GM20431 (cell line): ENCODE results near the gene EPHB2.

Experiments used
- in situ Hi-C: fragments of 300-500 bp; cut with MseI, MboI; formaldehyde crosslinking; loops from one replicate; pipeline ENCODE4 v1.15.0; 2020; ENCODE audit warnings: low sequenced_read_pairs; ENCODE audit not compliant: unreplicated experiment

EPHB2 gene

DNA sequence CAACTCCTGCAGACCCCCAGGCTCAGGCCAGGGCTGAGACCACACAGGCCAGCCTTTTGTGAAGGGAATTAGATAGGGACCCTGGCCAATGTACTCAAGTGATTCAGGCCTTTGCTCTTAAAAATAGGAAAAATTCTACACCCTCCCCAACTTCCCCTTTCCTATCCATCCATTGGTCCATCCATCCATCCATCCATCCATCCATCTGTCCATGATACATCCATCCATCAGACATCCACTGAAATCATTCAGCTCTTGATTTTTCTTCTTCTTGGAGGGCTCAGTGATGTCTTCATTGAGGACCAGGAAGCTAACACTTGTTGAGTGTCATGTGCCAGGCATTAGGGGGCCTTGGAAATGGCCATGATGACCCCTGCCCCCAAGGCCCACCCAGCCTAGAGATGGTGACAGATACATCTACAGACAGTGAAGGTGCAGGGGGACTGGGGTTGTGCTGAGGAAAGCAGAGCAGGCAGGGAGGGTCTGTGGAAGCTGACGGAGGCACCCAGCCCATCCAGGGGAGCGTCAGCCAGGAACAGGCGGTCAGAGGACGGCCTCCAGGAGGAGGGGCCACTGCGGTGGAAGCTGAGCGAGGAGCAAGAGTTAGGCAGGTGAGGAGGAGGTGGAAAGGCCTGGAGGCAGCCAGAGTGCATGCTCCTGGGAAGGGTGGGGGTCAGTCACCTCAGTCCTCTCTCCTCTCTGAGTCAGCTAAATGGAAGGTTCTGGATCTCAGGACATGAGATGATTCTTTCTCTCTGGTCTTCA, 81.9 kb downstream of the EPHB2 start:
- in situ Hi-C loops = no loop called here

DNA sequence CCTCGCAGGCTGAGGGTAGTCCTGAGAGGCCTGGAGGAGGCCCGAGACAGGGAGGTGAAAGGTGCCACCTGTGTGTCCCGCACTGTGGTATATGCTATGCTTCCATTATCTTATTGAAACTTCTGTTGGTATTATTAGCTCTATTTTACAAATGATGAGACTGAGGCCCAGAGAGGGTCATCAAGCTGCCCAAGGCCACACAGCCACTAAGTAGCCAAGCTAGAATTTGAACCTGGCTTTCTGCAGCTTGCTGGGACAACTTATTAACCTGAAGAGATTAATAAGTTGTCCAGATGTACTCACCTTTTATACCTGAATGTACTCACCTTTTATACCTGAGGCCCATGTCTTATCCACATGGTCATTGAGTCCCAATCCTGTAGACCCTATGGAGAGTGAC, 83.0 kb downstream of the EPHB2 start:
- in situ Hi-C loops = no loop called here

DNA sequence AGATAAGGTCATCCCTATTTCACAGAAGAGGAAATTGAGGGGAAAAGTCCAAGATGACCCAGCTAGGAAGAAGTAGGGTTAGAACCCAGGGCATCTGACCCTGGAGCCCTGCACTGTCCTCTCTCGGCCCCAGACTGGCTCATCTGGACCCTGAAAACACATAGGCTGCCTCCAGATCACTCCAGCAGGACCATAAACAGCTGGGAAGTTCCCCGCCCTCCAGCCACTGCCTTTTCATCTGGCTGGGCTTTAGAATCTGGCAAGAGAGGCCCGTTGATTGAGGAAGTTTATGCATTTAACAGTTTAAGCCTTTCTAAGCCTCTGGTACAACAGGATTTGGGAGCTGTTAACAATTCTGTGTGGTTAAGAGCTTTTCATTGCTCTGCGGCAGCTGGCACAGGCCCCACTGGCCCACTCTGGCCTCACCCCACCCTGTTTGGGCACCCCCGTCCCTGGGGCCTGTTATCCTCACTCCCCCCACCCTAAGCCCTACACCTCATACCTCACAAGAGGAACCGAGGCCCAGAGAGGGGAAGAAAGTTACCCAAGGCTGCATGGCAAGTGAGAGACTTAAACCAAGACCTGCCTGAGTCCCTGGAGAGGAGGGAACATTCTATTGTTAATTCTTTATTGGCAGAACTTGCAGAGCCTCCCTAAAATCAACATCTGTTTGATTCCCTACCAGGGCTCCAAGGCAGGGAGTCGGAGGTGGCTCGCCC, 84.2 kb downstream of the EPHB2 start:
- in situ Hi-C loops = no loop called here

DNA sequence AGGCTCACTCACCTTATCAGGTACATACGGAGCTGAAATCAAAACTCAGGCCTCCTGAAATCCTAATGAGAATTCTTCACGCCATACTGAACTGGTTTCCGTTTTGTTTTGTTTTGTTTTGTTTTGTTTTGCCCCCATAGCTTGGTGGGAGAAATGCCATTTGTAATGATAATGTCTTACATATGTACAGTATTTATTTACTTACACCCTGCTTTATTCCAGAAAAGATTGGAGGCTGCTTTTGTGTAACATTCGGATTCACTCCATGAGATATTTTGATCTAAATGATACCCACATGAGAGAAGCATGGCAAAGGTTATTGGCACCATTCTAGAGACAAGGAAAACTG, 84.7 kb downstream of the EPHB2 start:
- in situ Hi-C loops = no loop called here

- in situ Hi-C loops = no loop called here
Observed at GRCh38 chr1:22796642-22797041, 86.0 kb downstream of the EPHB2 start.

- in situ Hi-C loops = no loop called here
Observed at GRCh38 chr1:22798083-22798482, 87.4 kb downstream of the EPHB2 start.

DNA sequence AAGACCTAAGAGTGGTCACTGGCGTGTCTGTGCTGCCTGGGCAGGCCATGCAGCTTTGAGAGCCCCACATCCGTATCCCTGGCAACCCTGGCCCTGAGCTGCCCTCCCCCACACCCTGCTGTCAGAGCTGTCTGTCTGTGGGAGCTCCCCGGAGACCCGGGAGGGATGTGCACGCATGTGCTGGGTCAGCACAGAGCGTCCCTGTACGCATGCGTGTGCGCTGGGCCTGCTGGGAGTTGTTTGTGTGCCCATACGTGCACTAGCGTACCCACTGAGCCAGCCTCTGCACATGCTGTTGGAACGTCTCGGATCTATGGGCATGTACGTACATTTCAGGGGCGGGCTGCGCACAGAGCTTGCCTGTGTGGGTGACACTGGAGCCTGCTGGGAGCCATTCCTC, 89.3 kb downstream of the EPHB2 start:
- in situ Hi-C loops = no loop called here

- in situ Hi-C loops = no loop called here
Observed at GRCh38 chr1:22800629-22801028, 90.0 kb downstream of the EPHB2 start.

- in situ Hi-C loops = no loop called here
Observed at GRCh38 chr1:22801347-22801746, 90.7 kb downstream of the EPHB2 start.

GRCh38 chr1:22801761-22802160, 91.1 kb downstream of the EPHB2 start:
- in situ Hi-C loops = no loop called here

DNA sequence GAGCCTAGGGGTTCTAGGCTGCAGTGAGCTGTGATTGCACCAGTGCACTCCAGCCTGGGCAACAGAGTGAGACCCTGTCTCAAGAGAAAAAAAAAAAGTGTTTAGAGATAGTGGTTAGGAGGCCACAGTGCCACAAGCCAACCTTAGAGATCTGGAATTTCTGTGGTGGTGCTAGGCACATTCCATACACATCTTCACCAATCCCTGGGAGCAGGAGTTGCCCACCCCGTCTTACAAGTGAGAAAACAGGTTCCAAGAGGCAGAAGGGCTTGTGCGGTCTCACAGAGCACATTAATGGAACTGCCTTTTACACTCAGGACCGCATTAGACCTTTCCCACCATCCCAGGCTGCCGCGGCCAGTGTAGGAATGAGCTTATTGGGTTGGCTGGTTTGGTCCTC, 93.2 kb downstream of the EPHB2 start:
- in situ Hi-C loops = no loop called here

GRCh38 chr1:22804406-22804805, 93.8 kb downstream of the EPHB2 start:
- in situ Hi-C loops = no loop called here

GRCh38 chr1:22804969-22805671, 94.5 kb downstream of the EPHB2 start:
- in situ Hi-C loops = no loop called here

DNA sequence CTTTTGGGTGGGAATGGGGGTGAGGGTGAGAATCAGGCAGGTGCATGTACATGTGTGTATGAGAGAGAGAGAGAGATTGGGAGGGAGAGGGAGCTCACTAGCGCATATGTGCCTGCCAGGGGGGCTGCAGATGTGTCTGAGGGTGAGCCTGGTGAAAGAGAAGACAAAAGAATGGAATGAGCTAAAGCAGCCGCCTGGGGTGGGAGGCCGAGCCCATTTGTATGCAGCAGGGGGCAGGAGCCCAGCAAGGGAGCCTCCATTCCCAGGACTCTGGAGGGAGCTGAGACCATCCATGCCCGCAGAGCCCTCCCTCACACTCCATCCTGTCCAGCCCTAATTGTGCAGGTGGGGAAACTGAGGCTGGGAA, 95.0 kb downstream of the EPHB2 start:
- in situ Hi-C loops = no loop called here

DNA sequence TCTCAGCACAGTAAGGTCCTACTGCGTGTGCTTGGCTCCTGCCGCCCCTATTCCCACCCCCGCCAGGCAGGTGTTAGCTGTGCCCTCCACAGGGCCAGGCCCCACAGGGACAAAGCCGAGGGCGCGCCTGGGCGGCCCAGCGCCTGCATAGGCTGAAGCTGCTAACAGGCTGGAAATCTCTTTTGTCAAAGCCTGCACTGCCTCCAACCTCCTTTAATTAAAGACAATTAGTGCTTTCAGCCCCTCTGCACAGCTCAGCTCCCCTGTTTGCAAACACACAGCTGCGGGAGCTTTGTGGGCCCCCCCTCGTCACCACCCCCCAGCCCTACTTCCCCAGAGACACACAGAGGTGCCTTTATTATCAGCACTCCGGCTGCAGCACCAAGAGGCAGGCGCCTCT, 95.9 kb downstream of the EPHB2 start:
- in situ Hi-C loops = no loop called here

DNA sequence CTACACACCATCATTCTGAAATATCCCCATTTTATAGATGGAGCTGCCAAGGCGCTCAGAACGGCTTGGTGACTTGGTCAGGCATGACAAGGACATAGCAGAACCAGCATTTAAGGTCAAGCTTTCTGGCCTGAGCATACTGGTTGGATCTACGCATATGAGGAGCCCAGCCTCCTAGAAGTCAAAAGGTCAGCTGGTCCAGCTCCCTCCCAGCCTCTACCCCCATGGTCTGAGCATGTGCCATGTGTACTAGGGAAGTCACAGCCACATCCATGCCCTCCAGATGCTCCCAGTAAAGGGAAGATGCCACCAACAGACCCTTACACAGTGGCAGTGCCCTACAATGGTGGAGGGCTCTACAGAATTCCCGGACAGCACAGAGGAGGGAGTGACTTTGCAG, 96.7 kb downstream of the EPHB2 start:
- in situ Hi-C loops = no loop called here

DNA sequence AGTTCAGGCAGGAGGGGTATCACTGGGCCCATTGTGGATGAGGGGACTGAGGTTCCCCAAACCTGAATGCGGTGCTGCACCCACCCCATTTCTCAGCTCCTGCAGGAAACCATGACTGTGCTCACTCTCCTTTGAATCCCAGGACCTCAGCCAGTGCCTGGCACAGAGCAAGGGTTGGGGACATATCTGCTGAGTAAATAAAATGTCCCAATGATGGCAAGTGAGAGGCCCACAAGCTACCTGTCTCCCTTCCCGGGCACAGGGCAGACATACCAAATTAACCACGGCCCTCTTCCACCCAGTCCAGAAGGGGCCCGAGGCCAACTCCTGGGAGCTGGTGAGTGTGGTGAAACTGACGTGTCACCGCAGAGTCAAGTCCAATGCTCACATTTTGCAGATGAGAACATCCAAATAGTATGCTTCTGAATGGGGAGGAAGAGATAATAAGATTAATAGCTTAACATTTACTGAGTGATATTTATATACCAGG, 97.6 kb downstream of the EPHB2 start:
- in situ Hi-C loops = no loop called here

DNA sequence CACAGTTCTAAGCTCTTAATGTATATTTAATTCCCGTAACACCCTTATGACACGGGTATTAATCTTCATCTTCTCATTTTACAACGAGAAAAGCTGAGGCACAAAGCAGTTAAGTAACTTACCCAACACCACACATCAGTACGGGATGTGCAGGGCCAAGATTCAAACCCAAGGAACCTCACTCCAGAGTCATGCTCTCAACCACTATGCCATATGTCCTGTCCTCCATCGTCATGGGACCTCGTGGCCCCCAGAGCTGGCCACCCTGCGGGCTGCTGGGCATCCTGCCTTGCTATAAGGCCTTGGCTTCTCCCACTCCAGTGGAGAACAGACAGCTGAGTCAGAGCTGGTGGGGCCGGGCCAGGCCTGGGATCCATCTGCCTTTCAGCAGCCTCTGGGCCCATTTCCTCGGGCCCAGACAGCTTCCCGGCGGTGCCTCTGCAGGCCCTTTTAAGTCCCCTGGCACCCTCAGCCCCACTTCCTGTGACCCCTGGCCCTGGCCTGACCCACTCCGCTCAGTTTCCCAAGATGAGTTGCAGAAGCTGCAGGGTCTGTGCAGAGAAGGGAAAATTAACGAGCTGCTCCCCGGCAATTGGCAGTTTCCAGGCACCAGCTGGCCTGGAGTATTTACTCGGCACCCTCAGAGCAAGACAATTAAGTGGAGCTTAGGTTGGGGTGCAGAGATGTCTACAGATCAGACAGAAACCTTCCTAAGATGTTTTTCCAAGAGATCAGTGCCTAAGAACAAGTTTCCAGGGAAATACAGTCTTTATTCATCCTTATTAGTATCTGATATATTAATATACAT, 98.2 kb downstream of the EPHB2 start:
- in situ Hi-C loops = no loop called here

DNA sequence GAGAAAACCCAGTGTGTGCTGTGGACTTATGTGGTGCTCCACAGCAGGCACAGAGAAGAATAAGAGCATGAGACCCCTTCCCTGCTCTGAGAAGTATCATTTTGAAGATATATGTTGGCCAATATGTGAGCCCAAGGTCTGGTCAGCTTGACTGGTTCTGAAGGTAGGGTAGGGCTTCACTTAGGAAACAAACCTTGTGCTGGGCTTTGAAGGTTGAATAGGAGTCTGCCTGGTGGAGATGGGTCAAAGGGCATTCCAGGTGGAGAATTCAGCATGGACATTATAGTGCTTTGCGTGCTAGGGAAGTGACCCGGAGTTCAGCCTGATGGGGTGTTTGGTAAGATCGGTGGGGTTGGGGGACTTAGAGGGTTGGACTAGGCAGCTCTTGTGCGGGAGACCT, 99.1 kb downstream of the EPHB2 start:
- in situ Hi-C loops = no loop called here

- in situ Hi-C loops = no loop called here
Observed at GRCh38 chr1:22810378-22810777, 99.7 kb downstream of the EPHB2 start.
